Measurements from ENCODE around the gene AP4M1. TPM values are rescaled to one million over a fixed set of nuclear protein-coding genes. Genes with fewer than 3 reads are reported as not detected.

Gene AP4M1
- 17.9 and 23.9 TPM in 2 replicates for total RNA-seq (2014; rRNA removed)
- percentile 61 among the genes with signal in this experiment for Bru-seq, nascent RNA
- BruChase-seq, experiment 1, labeled RNA remaining after a 6-hour chase: percentile 67 among the genes with signal in this experiment
- percentile 64 among the genes with signal in this experiment for BruChase-seq, experiment 2, labeled RNA remaining after a 2-hour chase
- long read RNA-seq, transcript AP4M1-201 (15 exons, 1,817 nt): major isoform, 28 of 55 reads
- long read RNA-seq, partial matches to known transcripts: 6 of 55 reads
- long read RNA-seq, other reads (novel, unspliced or antisense): 18 of 55 reads

DNA sequence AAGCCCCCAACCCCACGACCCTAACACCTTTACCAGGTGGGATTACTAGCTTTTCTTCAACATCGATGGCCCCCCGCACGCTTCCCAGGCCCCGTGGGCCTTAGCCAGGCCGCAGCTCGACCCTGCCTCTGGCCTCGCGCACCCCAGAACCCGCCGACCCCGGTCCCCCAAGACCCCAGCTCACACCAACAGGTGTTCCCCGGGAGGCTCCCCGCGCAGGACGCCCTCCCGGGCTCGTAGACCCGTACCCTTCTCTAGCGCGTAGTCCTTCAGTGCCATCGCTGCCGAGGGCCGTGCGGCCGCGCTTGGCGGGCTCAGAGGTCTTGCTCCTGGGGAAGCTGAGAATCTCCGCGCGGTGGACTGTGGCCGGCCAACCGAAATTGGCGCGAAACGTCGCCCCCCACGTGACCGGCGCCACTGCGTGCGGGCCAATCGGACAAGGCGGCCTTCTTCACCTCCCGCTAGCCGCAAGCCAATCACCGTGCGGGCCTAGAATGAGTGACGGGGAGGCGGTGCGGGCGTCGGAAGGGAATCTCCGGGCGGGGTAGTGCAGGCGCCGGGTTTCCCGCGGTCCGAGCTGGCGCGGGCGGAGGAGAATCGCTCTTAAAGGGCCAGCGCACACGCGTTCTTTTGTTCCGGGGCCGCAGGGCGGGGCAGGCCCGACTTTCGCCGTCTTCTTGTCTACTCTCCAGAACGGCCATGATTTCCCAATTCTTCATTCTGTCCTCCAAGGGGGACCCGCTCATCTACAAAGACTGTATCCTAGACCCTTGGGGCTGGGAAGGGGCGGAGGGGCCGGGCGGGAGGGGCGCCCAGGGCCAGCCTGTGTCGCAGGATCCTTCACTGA is at the start of gene AP4M1, which contains the start of gene MCM7:
Gene AP4M1 (plus strand): TSS at position 628 of the 847 bp plus-strand sequence. CDS start 72 bp downstream, at position 700.
Gene MCM7 (minus strand): TSS at position 382 of the 847 bp plus-strand sequence. CDS start 103 bp downstream, at position 279.
- H3K4me3 ChIP-seq (ENCODE audit: low read length): peak within 1 kb of the TSS; percentile 80
- no peaks in the 10 kb centered on the region for H3F3A ChIP-seq (ENCODE audit: low read length, unreplicated experiment)
- intact Hi-C loops (cut with micrococcal nuclease): loop anchor here (1.0 to 2.0 kb wide), 2 partner anchors 18 to 25 kb away; partner anchors contain the start of genes CNPY4, MBLAC1 and TAF6
- H3K9ac ChIP-seq (ENCODE audit: low read length): peak within 1 kb of the TSS; percentile 100
- no peaks in the 10 kb centered on the region for H3K9me3 ChIP-seq (ENCODE audit: low read length)
- peak; percentile 85 for ATAC-seq
- peaks cover 35% of the 10 kb centered on the region for H3K36me3 ChIP-seq (ENCODE audit: low read depth, low read length)
- CTCF ChIA-PET: interaction anchor here (0.6 to 0.9 kb wide), 2 partner anchors 22 to 26 kb away, joined by 4 to 5 read pairs; partner anchors contain the start of gene MBLAC1
- H3K27me3 ChIP-seq (ENCODE audit: low read length): no peaks in the 10 kb centered on the region
- H3K4me2 ChIP-seq (ENCODE audit: low read length): peak within 1 kb of the TSS; percentile 95
- peaks cover 27% of the 10 kb centered on the region for H4K20me1 ChIP-seq (ENCODE audit: low read length)
- DNase-seq: peak; percentile 98
- H3K4me1 ChIP-seq (ENCODE audit: insufficient read depth, low read length): peaks cover 19% of the 10 kb centered on the region
- no TSS peak for BruUV-seq (replicated peaks)
- H2AFZ ChIP-seq (ENCODE audit: low read length): peak within 1 kb of the TSS; percentile 81
- peak within 1 kb of the TSS; percentile 93 for H3K27ac ChIP-seq (ENCODE audit: low read length)
- peaks cover 48% of the 10 kb centered on the region for H3K79me2 ChIP-seq (ENCODE audit: low read length)
- no peaks in the 10 kb centered on the region for H3K9me2 ChIP-seq (replicated peaks; ENCODE audit: low read length)
- TF ChIP-seq EZH2phosphoT487 (IDR thresholded peaks at IDR 0.05; ENCODE audit: borderline replicate concordance, low read length) (no peak), CTCF (conservative IDR thresholded peaks at IDR 0.05; ENCODE audit: low read depth, low read length) (no peak)
- POLR2A ChIA-PET (ENCODE audit: unreplicated experiment): interaction anchor here (0.6 to 1.9 kb wide), 3 partner anchors 19 to 927 kb away, joined by 3 to 9 read pairs (median 5); partner anchors contain the start of gene MBLAC1

DNA sequence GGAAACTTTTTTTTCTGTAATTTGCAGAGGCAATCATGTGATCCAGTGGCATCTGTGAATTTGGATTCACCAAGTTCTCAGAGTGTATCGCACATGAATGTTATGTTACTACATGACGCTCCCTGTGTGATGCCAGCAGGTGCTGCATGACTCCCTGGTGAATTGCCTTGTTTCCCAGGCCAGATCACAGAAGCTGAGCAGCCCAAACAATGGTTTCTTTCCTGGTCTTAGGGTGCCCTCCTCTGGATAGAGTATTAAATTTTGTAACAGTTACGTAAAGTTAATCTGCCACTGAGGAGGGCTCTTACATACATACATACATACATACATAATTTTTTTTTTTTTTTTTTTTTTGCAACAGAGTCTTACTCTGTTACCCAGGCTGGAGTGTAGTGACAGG is 48.2 kb upstream of the AP4M1 start:
- Histone ChIP-seq H3K4me3 (ENCODE audit: low read length) (no peak overlapping the region), H4K20me1 (ENCODE audit: low read length) (no peaks in the 10 kb centered on the region), H3K27me3 (ENCODE audit: low read length) (no peaks in the 10 kb centered on the region), H3K9me3 (ENCODE audit: low read length) (no peaks in the 10 kb centered on the region), H3K79me2 (ENCODE audit: low read length) (peaks cover 4% of the 10 kb centered on the region; the same call in 1 of the 2 replicates), H3K27ac (ENCODE audit: low read length) (no peak overlapping the region), H3K4me1 (ENCODE audit: insufficient read depth, low read length) (peaks cover 13% of the 10 kb centered on the region), H3K9ac (ENCODE audit: low read length) (no peak overlapping the region), H2AFZ (ENCODE audit: low read length) (no peak overlapping the region), H3F3A (ENCODE audit: low read length, unreplicated experiment) (no peaks in the 10 kb centered on the region), H3K9me2 (replicated peaks; ENCODE audit: low read length) (no peaks in the 10 kb centered on the region), H3K36me3 (ENCODE audit: low read depth, low read length) (no peaks in the 10 kb centered on the region), H3K4me2 (ENCODE audit: low read length) (no peak overlapping the region)
- DNase-seq (peak; percentile 85), ATAC-seq (peak; percentile 74)
- no TSS peak for BruUV-seq (replicated peaks)
- intact Hi-C loops (cut with micrococcal nuclease): loop anchor here (1.0 kb wide), 2 partner anchors 59 to 140 kb away; no protein-coding TSS in a partner anchor
- CTCF ChIA-PET: interaction anchor here (0.6 to 1.3 kb wide), 3 partner anchors 59 to 637 kb away, joined by 5 to 11 read pairs (median 9); no protein-coding TSS in a partner anchor
- POLR2A ChIA-PET (ENCODE audit: unreplicated experiment): no interaction called here
- TF ChIP-seq EZH2phosphoT487 (IDR thresholded peaks at IDR 0.05; ENCODE audit: borderline replicate concordance, low read length) (no peak), CTCF (conservative IDR thresholded peaks at IDR 0.05; ENCODE audit: low read depth, low read length) (peak; percentile 64), EZH2 (IDR thresholded peaks at IDR 0.05; ENCODE audit: low read length, unreplicated experiment) (no peak)

Data from PC-3 (cell line).